Measurements from ENCODE around the gene SLC22A23. TPM values are rescaled to one million over a fixed set of nuclear protein-coding genes. Genes with fewer than 3 reads are reported as not detected.

The SLC22A23 gene
- total RNA-seq, 2 experiments from 2014 or later, result 1.3 to 1.4 TPM

- H3K4me1 Mint-ChIP-seq (ENCODE audit: low read depth), result no peaks in the 10 kb centered on the region
- H3K4me3 Mint-ChIP-seq, result no peak overlapping the region
- H3K27ac Mint-ChIP-seq, result no peak overlapping the region
- intact Hi-C loops (cut with micrococcal nuclease), result no loop called here
- CTCF ChIA-PET, result no interaction called here
- DNase-seq, result no peak
- H3K9me3 Mint-ChIP-seq, result no peaks in the 10 kb centered on the region
- peaks cover 9% of the 10 kb centered on the region for H3K27me3 Mint-ChIP-seq (ENCODE audit: low read depth)
- H3K36me3 Mint-ChIP-seq (ENCODE audit: low read depth), result no peaks in the 10 kb centered on the region
These were observed 32.3 kb upstream of the SLC22A23 start for GRCh38 chr6:3489027-3489757.

GRCh38 chr6:3484946-3485345 lies 28.1 kb upstream of the SLC22A23 start:
- peaks cover 5% of the 10 kb centered on the region for H3K27me3 Mint-ChIP-seq (ENCODE audit: low read depth)
- H3K36me3 Mint-ChIP-seq (ENCODE audit: low read depth), result no peaks in the 10 kb centered on the region
- H3K4me3 Mint-ChIP-seq, result no peak overlapping the region
- no peaks in the 10 kb centered on the region for H3K4me1 Mint-ChIP-seq (ENCODE audit: low read depth)
- CTCF ChIA-PET, result no interaction called here
- peaks cover 1% of the 10 kb centered on the region for H3K9me3 Mint-ChIP-seq
- H3K27ac Mint-ChIP-seq, result no peak overlapping the region
- intact Hi-C loops (cut with micrococcal nuclease), result no loop called here
- DNase-seq, result no peak

GRCh38 chr6:3484192-3484591 lies 27.3 kb upstream of the SLC22A23 start:
- no peaks in the 10 kb centered on the region for H3K4me1 Mint-ChIP-seq (ENCODE audit: low read depth)
- no peaks in the 10 kb centered on the region for H3K36me3 Mint-ChIP-seq (ENCODE audit: low read depth)
- no peak overlapping the region for H3K4me3 Mint-ChIP-seq
- CTCF ChIA-PET, result interaction anchor here (0.9 kb wide), 1 partner anchor 24 kb away, joined by 5 read pairs; no protein-coding TSS in a partner anchor
- no peak for DNase-seq
- peaks cover 5% of the 10 kb centered on the region for H3K27me3 Mint-ChIP-seq (ENCODE audit: low read depth)
- H3K27ac Mint-ChIP-seq, result no peak overlapping the region
- peaks cover 1% of the 10 kb centered on the region for H3K9me3 Mint-ChIP-seq
- intact Hi-C loops (cut with micrococcal nuclease), result no loop called here

GRCh38 chr6:3483675-3484074 lies 26.8 kb upstream of the SLC22A23 start:
- no peak for DNase-seq
- peaks cover 1% of the 10 kb centered on the region for H3K9me3 Mint-ChIP-seq
- peaks cover 5% of the 10 kb centered on the region for H3K27me3 Mint-ChIP-seq (ENCODE audit: low read depth)
- H3K4me1 Mint-ChIP-seq (ENCODE audit: low read depth), result no peaks in the 10 kb centered on the region
- no peaks in the 10 kb centered on the region for H3K36me3 Mint-ChIP-seq (ENCODE audit: low read depth)
- no peak overlapping the region for H3K27ac Mint-ChIP-seq
- CTCF ChIA-PET, result interaction anchor here (0.9 kb wide), 1 partner anchor 23 kb away, joined by 5 read pairs; no protein-coding TSS in a partner anchor
- H3K4me3 Mint-ChIP-seq, result no peak overlapping the region
- intact Hi-C loops (cut with micrococcal nuclease), result no loop called here

GRCh38 chr6:3482869-3483268 lies 26.0 kb upstream of the SLC22A23 start:
- no peak for DNase-seq
- H3K4me1 Mint-ChIP-seq (ENCODE audit: low read depth), result no peaks in the 10 kb centered on the region
- H3K27me3 Mint-ChIP-seq (ENCODE audit: low read depth), result peaks cover 5% of the 10 kb centered on the region
- no peak overlapping the region for H3K4me3 Mint-ChIP-seq
- CTCF ChIA-PET, result no interaction called here
- intact Hi-C loops (cut with micrococcal nuclease), result no loop called here
- H3K27ac Mint-ChIP-seq, result no peak overlapping the region
- H3K36me3 Mint-ChIP-seq (ENCODE audit: low read depth), result no peaks in the 10 kb centered on the region
- peaks cover 1% of the 10 kb centered on the region for H3K9me3 Mint-ChIP-seq

GRCh38 chr6:3481640-3482039 lies 24.8 kb upstream of the SLC22A23 start:
- Mint-ChIP-seq H3K27ac (no peak overlapping the region), H3K9me3 (peaks cover 1% of the 10 kb centered on the region), H3K4me3 (no peak overlapping the region), H3K4me1 (ENCODE audit: low read depth) (no peaks in the 10 kb centered on the region), H3K27me3 (ENCODE audit: low read depth) (peaks cover 5% of the 10 kb centered on the region), H3K36me3 (ENCODE audit: low read depth) (no peaks in the 10 kb centered on the region)
- intact Hi-C loops (cut with micrococcal nuclease), result no loop called here
- CTCF ChIA-PET, result no interaction called here
- no peak for DNase-seq

GRCh38 chr6:3480009-3480408 lies 23.2 kb upstream of the SLC22A23 start:
- CTCF ChIA-PET, result no interaction called here
- Mint-ChIP-seq H3K27ac (no peak overlapping the region), H3K36me3 (ENCODE audit: low read depth) (no peaks in the 10 kb centered on the region), H3K4me3 (no peak overlapping the region), H3K9me3 (peaks cover 1% of the 10 kb centered on the region), H3K27me3 (ENCODE audit: low read depth) (peaks cover 5% of the 10 kb centered on the region), H3K4me1 (ENCODE audit: low read depth) (no peaks in the 10 kb centered on the region)
- intact Hi-C loops (cut with micrococcal nuclease), result no loop called here
- no peak for DNase-seq

- CTCF ChIA-PET, result no interaction called here
- Mint-ChIP-seq H3K27me3 (ENCODE audit: low read depth) (no peaks in the 10 kb centered on the region), H3K9me3 (no peaks in the 10 kb centered on the region), H3K4me1 (ENCODE audit: low read depth) (no peaks in the 10 kb centered on the region), H3K4me3 (no peak overlapping the region), H3K27ac (no peak overlapping the region), H3K36me3 (ENCODE audit: low read depth) (no peaks in the 10 kb centered on the region)
- intact Hi-C loops (cut with micrococcal nuclease), result no loop called here
- DNase-seq, result no peak
These were observed 16.9 kb upstream of the SLC22A23 start for GRCh38 chr6:3473773-3474172.

GRCh38 chr6:3471711-3472110 lies 14.9 kb upstream of the SLC22A23 start:
- Mint-ChIP-seq H3K4me1 (ENCODE audit: low read depth) (no peaks in the 10 kb centered on the region), H3K27ac (no peak overlapping the region), H3K9me3 (no peaks in the 10 kb centered on the region), H3K36me3 (ENCODE audit: low read depth) (no peaks in the 10 kb centered on the region), H3K4me3 (no peak overlapping the region), H3K27me3 (ENCODE audit: low read depth) (no peaks in the 10 kb centered on the region)
- CTCF ChIA-PET, result interaction anchor here (0.6 to 1.1 kb wide), 3 partner anchors 10 to 258 kb away, joined by 3 to 4 read pairs (median 3); no protein-coding TSS in a partner anchor
- intact Hi-C loops (cut with micrococcal nuclease), result no loop called here
- no peak for DNase-seq

GRCh38 chr6:3471286-3471685 lies 14.4 kb upstream of the SLC22A23 start:
- Mint-ChIP-seq H3K9me3 (no peaks in the 10 kb centered on the region), H3K4me3 (no peak overlapping the region), H3K36me3 (ENCODE audit: low read depth) (no peaks in the 10 kb centered on the region), H3K4me1 (ENCODE audit: low read depth) (no peaks in the 10 kb centered on the region), H3K27ac (no peak overlapping the region), H3K27me3 (ENCODE audit: low read depth) (no peaks in the 10 kb centered on the region)
- intact Hi-C loops (cut with micrococcal nuclease), result no loop called here
- no peak for DNase-seq
- CTCF ChIA-PET, result interaction anchor here (0.7 to 1.1 kb wide), 2 partner anchors 11 to 258 kb away, joined by 3 read pairs; no protein-coding TSS in a partner anchor

- no peaks in the 10 kb centered on the region for H3K4me1 Mint-ChIP-seq (ENCODE audit: low read depth)
- no peak overlapping the region for H3K4me3 Mint-ChIP-seq
- no peaks in the 10 kb centered on the region for H3K36me3 Mint-ChIP-seq (ENCODE audit: low read depth)
- intact Hi-C loops (cut with micrococcal nuclease), result no loop called here
- no peak for DNase-seq
- H3K9me3 Mint-ChIP-seq, result no peaks in the 10 kb centered on the region
- no peaks in the 10 kb centered on the region for H3K27me3 Mint-ChIP-seq (ENCODE audit: low read depth)
- CTCF ChIA-PET, result no interaction called here
- H3K27ac Mint-ChIP-seq, result no peak overlapping the region
These were observed 11.7 kb upstream of the SLC22A23 start for GRCh38 chr6:3468585-3468984.

GRCh38 chr6:3467996-3468395 lies 11.1 kb upstream of the SLC22A23 start:
- Mint-ChIP-seq H3K27ac (no peak overlapping the region), H3K4me3 (no peak overlapping the region), H3K36me3 (ENCODE audit: low read depth) (no peaks in the 10 kb centered on the region), H3K4me1 (ENCODE audit: low read depth) (no peaks in the 10 kb centered on the region), H3K9me3 (no peaks in the 10 kb centered on the region), H3K27me3 (ENCODE audit: low read depth) (no peaks in the 10 kb centered on the region)
- DNase-seq, result no peak
- CTCF ChIA-PET, result no interaction called here
- intact Hi-C loops (cut with micrococcal nuclease), result no loop called here

GRCh38 chr6:3466488-3467219 lies 9.8 kb upstream of the SLC22A23 start:
- intact Hi-C loops (cut with micrococcal nuclease), result no loop called here
- Mint-ChIP-seq H3K9me3 (no peaks in the 10 kb centered on the region), H3K4me3 (no peak overlapping the region), H3K4me1 (ENCODE audit: low read depth) (peaks cover 2% of the 10 kb centered on the region), H3K27ac (no peak overlapping the region), H3K36me3 (ENCODE audit: low read depth) (no peaks in the 10 kb centered on the region), H3K27me3 (ENCODE audit: low read depth) (no peaks in the 10 kb centered on the region)
- CTCF ChIA-PET, result interaction anchor here (1.0 kb wide), 1 partner anchor 52 kb away, joined by 3 read pairs; no protein-coding TSS in a partner anchor
- DNase-seq, result no peak
